K562 (cell line): ENCODE data around the gene TRPV5. TPM values are rescaled to one million over a fixed set of nuclear protein-coding genes. Genes with fewer than 3 reads are reported as not detected.

Source experiments
- CTCFL ChIP-seq: IDR thresholded peaks from 2 replicates; pipeline ENCODE4 v1.6.1; 2011; ENCODE audit warnings: borderline replicate concordance, low read depth, mild to moderate bottlenecking, moderate library complexity, low read length; ENCODE audit not compliant: insufficient read depth, poor library complexity, severe bottlenecking
- E4F1 ChIP-seq: fragments of 250-450 bp; sonication (Bioruptor Pico); IDR thresholded peaks from 2 replicates; pipeline ENCODE4 v1.5.0; 2021; ENCODE audit warnings: mild to moderate bottlenecking, borderline replicate concordance
- FOSL1 ChIP-seq: fragments of 200-800 bp; sonication (Bioruptor generic); conservative IDR thresholded peaks from 2 replicates; pipeline ENCODE4 v1.6.1; 2016; ENCODE audit warnings: missing genetic modification characterization, missing compliant biosample characterization
- FUS ChIP-seq: fragments of 200-400 bp; formaldehyde crosslinking; optimal IDR thresholded peaks from 2 replicates; pipeline ENCODE3; 2017; ENCODE audit warnings: low read depth, low read length
- HLTF ChIP-seq: fragments of 450-650 bp; IDR thresholded peaks from 2 replicates; pipeline ENCODE4 v1.6.1; 2016
- NR0B1 ChIP-seq: fragments of 450-650 bp; IDR thresholded peaks from one replicate; pipeline ENCODE4 v1.6.1; 2018; ENCODE audit warnings: mild to moderate bottlenecking, moderate library complexity; ENCODE audit not compliant: partially characterized antibody
- NR1H2 ChIP-seq: sonication (generic); formaldehyde crosslinking; IDR thresholded peaks from 2 replicates; pipeline ENCODE4 v1.4.0; 2020; ENCODE audit warnings: mild to moderate bottlenecking, missing genetic modification reagents
- ZNF23 ChIP-seq: fragments of 250-450 bp; sonication (Bioruptor Pico); IDR thresholded peaks from 2 replicates; pipeline ENCODE4 v1.4.0; 2020; ENCODE audit warnings: mild to moderate bottlenecking
- ZNF354B ChIP-seq: fragments of 250-450 bp; sonication (Bioruptor Pico); IDR thresholded peaks from 2 replicates; pipeline ENCODE4 v1.4.0; 2020
- ZNF609 ChIP-seq: sonication (generic); formaldehyde crosslinking; IDR thresholded peaks from 2 replicates; pipeline ENCODE4 v1.8.1; 2023; ENCODE audit warnings: missing genetic modification reagents, mild to moderate bottlenecking, borderline replicate concordance
- polyA plus RNA-seq, 8 experiments: library from polyadenylated mRNA; depleted of rRNA in 4 of 8; stranded (reverse) in 5 of 8; unstranded in 3 of 8; fragments of >200 nt; fragmentation: Nextera tagmentation in 2 of 8; fragmentation: Illumina TruSeq in 1 of 8; extraction: Ambion mirVana in 2 of 8; extraction: Trizol in 1 of 8; gene quantifications; 2 replicates each; pipeline versions ENCODE4 v1.2.1 to v1.2.3, GENCODE V29; 2011 to 2014; ENCODE audit warnings: inconsistent platforms in 1 of 8, missing spikeins in 1 of 8
- total RNA-seq, 7 experiments: library from RNA; depleted of rRNA in 6 of 7; stranded (reverse); fragments of >200 nt in 6 of 7; fragmentation: Illumina TruSeq in 2 of 7; extraction: Trizol in 2 of 7; gene quantifications; 2 replicates each; pipeline versions ENCODE4 v1.2.1 to v1.2.3, GENCODE V29; 2011 to 2021; ENCODE audit warnings: low replicate concordance in 1 of 7

Gene TRPV5
- total and polyA plus RNA-seq, 9 of the 15 experiments (the other 6 are each of a cell fraction or from before 2014, with no cell fraction given), result not detected

- no peak for TF ChIP-seq E4F1 (CRISPR knock-in tag)
- TF ChIP-seq NR1H2 (CRISPR knock-in tag), result no peak
- no peak for TF ChIP-seq ZNF23 (CRISPR knock-in tag)
- no peak for TF ChIP-seq ZNF354B (CRISPR knock-in tag)
- TF ChIP-seq NR0B1, result no peak
- TF ChIP-seq CTCFL, result no peak
- TF ChIP-seq ZNF609, result no peak
- TF ChIP-seq FUS, result no peak
- peak; percentile 99 for TF ChIP-seq FOSL1 (tag)
- TF ChIP-seq HLTF, result no peak
Measured at GRCh38 chr7:142964502-142965246, 31.1 kb upstream of the TRPV5 start (continued).
